ENCODE measurements around the gene CLIC4.
A peak's percentile ranks its signal among the peaks of the same experiment; 100 is the strongest.

The CLIC4 gene

GRCh38 chr1:24748191-24749121 is 3.2 kb downstream of the CLIC4 start:
- H4K20me1 ChIP-seq (ENCODE audit: insufficient read depth, low read length), result peaks cover 39% of the 10 kb centered on the region
- peak overlapping the region; percentile 85 for H3K4me2 ChIP-seq (ENCODE audit: low read length)
- H3K4me1 ChIP-seq (ENCODE audit: low read length), result peaks cover 52% of the 10 kb centered on the region
- H3K9me3 ChIP-seq (ENCODE audit: insufficient read depth, low read length), result no peaks in the 10 kb centered on the region
- H3K79me2 ChIP-seq (ENCODE audit: low read length), result peaks cover 78% of the 10 kb centered on the region
- no peak for TF ChIP-seq EZH2phosphoT487 (IDR thresholded peaks at IDR 0.05; ENCODE audit: low read depth)
- no peak for TF ChIP-seq CTCF (IDR thresholded peaks at IDR 0.05; ENCODE audit: low read depth, low read length)
- H2AFZ ChIP-seq (ENCODE audit: low read depth, low read length), result no peak overlapping the region
- H3K36me3 ChIP-seq (replicated peaks; ENCODE audit: low read depth, low read length), result peaks cover 9% of the 10 kb centered on the region
- H3K27ac ChIP-seq (ENCODE audit: low read length), result peak overlapping the region; percentile 74
- peak overlapping the region; percentile 42 for H3K9ac ChIP-seq (ENCODE audit: low read length)
- H3K27me3 ChIP-seq (ENCODE audit: low read depth, low read length), result no peaks in the 10 kb centered on the region
- peak overlapping the region; percentile 80 for H3K4me3 ChIP-seq (ENCODE audit: low read length)

GRCh38 chr1:24749252-24749651 is 4.0 kb downstream of the CLIC4 start:
- H3K9ac ChIP-seq (ENCODE audit: low read length), result no peak overlapping the region

GRCh38 chr1:24749886-24750285 is 4.6 kb downstream of the CLIC4 start:
- Histone ChIP-seq H3K4me1 (ENCODE audit: low read length) (peaks cover 43% of the 10 kb centered on the region), H3K4me2 (ENCODE audit: low read length) (no peak overlapping the region), H3K36me3 (replicated peaks; ENCODE audit: low read depth, low read length) (peaks cover 9% of the 10 kb centered on the region)

More at GRCh38 chr1:24749252-24749651, 4.0 kb downstream of the CLIC4 start:
- peak overlapping the region; percentile 80; the same call in 1 of the 2 replicates for H3K4me3 ChIP-seq (ENCODE audit: low read length)
- peaks cover 9% of the 10 kb centered on the region for H3K36me3 ChIP-seq (replicated peaks; ENCODE audit: low read depth, low read length)
- TF ChIP-seq CTCF (IDR thresholded peaks at IDR 0.05; ENCODE audit: low read depth, low read length) (no peak), EZH2phosphoT487 (IDR thresholded peaks at IDR 0.05; ENCODE audit: low read depth) (no peak)
- H3K79me2 ChIP-seq (ENCODE audit: low read length), result peaks cover 86% of the 10 kb centered on the region
- H2AFZ ChIP-seq (ENCODE audit: low read depth, low read length), result no peak overlapping the region
- H3K9me3 ChIP-seq (ENCODE audit: insufficient read depth, low read length), result no peaks in the 10 kb centered on the region
- H3K27me3 ChIP-seq (ENCODE audit: low read depth, low read length), result no peaks in the 10 kb centered on the region
- H3K27ac ChIP-seq (ENCODE audit: low read length), result peak overlapping the region; percentile 74
- H4K20me1 ChIP-seq (ENCODE audit: insufficient read depth, low read length), result peaks cover 47% of the 10 kb centered on the region
- peaks cover 44% of the 10 kb centered on the region for H3K4me1 ChIP-seq (ENCODE audit: low read length)
- no peak overlapping the region; the same call in 1 of the 2 replicates for H3K4me2 ChIP-seq (ENCODE audit: low read length)

More at GRCh38 chr1:24749886-24750285, 4.6 kb downstream of the CLIC4 start:
- no peak overlapping the region for H3K9ac ChIP-seq (ENCODE audit: low read length)
- H3K79me2 ChIP-seq (ENCODE audit: low read length), result peaks cover 92% of the 10 kb centered on the region
- no peaks in the 10 kb centered on the region for H3K9me3 ChIP-seq (ENCODE audit: insufficient read depth, low read length)
- H4K20me1 ChIP-seq (ENCODE audit: insufficient read depth, low read length), result peaks cover 51% of the 10 kb centered on the region
- H3K27ac ChIP-seq (ENCODE audit: low read length), result no peak overlapping the region
- no peak overlapping the region for H3K4me3 ChIP-seq (ENCODE audit: low read length)
- no peaks in the 10 kb centered on the region for H3K27me3 ChIP-seq (ENCODE audit: low read depth, low read length)
- H2AFZ ChIP-seq (ENCODE audit: low read depth, low read length), result no peak overlapping the region
- TF ChIP-seq CTCF (IDR thresholded peaks at IDR 0.05; ENCODE audit: low read depth, low read length), result no peak

Data from OCI-LY3 (cell line).